GM19397 (cell line): ENCODE measurements around the gene GCSAM.

Experiments used
- ATAC-seq: cut with Tn5 transposase; IDR thresholded peaks from one replicate; pipeline ENCODE4 v1.9.1; 2021; ENCODE audit warnings: mild to moderate bottlenecking, moderate library complexity; ENCODE audit not compliant: unreplicated experiment

The GCSAM gene

GRCh38 chr3:112129925-112130637, 3.0 kb downstream of the GCSAM start:
- no peak for ATAC-seq

- ATAC-seq, result peak; percentile 42
Observed at GRCh38 chr3:112128843-112129727, 4.0 kb downstream of the GCSAM start.

- ATAC-seq, result peak; percentile 27
Observed at GRCh38 chr3:112127522-112128494, 5.2 kb downstream of the GCSAM start.

- no peak for ATAC-seq
Observed at GRCh38 chr3:112126511-112126911, 6.5 kb downstream of the GCSAM start.

GRCh38 chr3:112124907-112125607, 8.0 kb downstream of the GCSAM start:
- ATAC-seq, result no peak

- ATAC-seq, result no peak
Observed at GRCh38 chr3:112123548-112123947, 9.5 kb downstream of the GCSAM start.

- ATAC-seq, result no peak
Observed at GRCh38 chr3:112122870-112123269, 10.2 kb downstream of the GCSAM start.

- no peak for ATAC-seq
Observed at GRCh38 chr3:112121577-112122547, 11.2 kb downstream of the GCSAM start.

- ATAC-seq, result no peak
Observed at GRCh38 chr3:112119962-112120836, 12.8 kb downstream of the GCSAM start.

GRCh38 chr3:112117841-112118571, 15.0 kb downstream of the GCSAM start:
- no peak for ATAC-seq

GRCh38 chr3:112117415-112117814, 15.6 kb downstream of the GCSAM start:
- ATAC-seq, result no peak

- no peak for ATAC-seq
Observed at GRCh38 chr3:112116748-112117186, 16.3 kb downstream of the GCSAM start.

GRCh38 chr3:112115806-112116383, 17.2 kb downstream of the GCSAM start:
- ATAC-seq, result no peak

- ATAC-seq, result no peak
Observed at GRCh38 chr3:112115161-112115739, 17.8 kb downstream of the GCSAM start.

- no peak for ATAC-seq
Observed at GRCh38 chr3:112114576-112115160, 18.4 kb downstream of the GCSAM start.

- peak; percentile 54 for ATAC-seq
Observed at GRCh38 chr3:112111785-112112402, 21.2 kb downstream of the GCSAM start.
